ENCODE results near the gene EIPR1.

GRCh38 chr2:3204031-3204821 is 173.4 kb downstream of the EIPR1 start:
- TF ChIP-seq CTCF (IDR thresholded peaks at IDR 0.05) (no peak), POLR2A (IDR thresholded peaks at IDR 0.05) (no peak)
